Epithelial cell of proximal tubule (primary cell): Measurements from ENCODE around the gene LBX1. TPM values are rescaled to one million over a fixed set of nuclear protein-coding genes. Genes with fewer than 3 reads are reported as not detected.

Experiments used
- DNase-seq: peaks from one replicate; pipeline ENCODE4 v3.0.0-alpha.2; 2011; ENCODE audit warnings: low read depth
- H3K4me3 ChIP-seq: 2 replicates; pipeline ENCODE4 v1.5.1; 2011; ENCODE audit warnings: low read depth, mild to moderate bottlenecking, low read length
- total RNA-seq: library from RNA; depleted of rRNA; stranded (reverse); fragments of >200 nt; gene quantifications from 2 replicates; pipeline ENCODE4 v1.2.3, GENCODE V29; 2015
- TF ChIP-seq, protein P1 (sequence below): conservative IDR thresholded peaks from 2 replicates; pipeline ENCODE4 v1.5.1; 2012; ENCODE audit warnings: low read depth, mild to moderate bottlenecking, low read length

LBX1 gene
- total RNA-seq, 1 donor from 2014 or later: not detected

DNA sequence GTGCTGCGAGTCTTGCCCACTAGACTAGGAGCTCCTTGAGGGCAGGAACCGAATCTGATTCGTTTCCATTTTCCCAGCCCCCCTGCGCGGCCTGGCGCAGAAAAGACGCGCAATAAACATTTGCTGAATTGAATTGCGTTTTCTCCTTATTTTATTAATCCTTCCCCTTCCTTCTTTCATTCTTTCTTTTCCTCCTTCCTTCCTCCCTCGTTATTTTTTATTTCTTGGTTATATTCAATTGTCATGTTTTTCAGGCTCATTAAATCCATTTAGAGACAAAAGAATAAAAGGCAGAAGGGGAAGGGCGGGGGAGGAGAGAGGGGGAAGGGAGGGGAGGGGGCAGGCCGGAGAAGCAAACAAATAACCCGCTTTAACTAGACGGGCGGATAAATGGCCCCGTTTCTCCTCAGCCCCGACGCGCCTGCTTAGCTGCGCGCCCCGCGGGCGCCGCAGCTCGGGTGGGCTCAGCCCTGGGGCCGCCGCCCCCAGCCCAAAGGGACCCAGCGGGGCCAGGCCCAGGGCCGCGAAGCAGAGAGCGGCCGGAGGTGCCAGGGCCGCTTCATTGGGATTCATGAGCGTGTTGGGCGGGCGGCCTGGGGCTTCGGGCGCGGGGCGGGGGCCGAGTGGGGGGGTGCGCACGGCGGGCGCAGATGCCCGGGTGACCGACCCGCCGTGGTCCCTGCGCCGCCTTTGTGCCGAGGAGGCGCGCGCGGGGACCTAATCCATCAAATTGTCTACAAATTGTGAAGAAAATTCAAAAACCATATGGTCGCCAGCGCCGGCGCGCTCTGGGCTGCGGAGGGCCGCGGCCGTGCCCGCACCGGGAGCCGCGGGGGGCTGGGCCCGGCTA lies 5.0 kb downstream of the LBX1 start:
- DNase-seq: no peak

GRCh38 chr10:101223274-101224059 lies 5.8 kb downstream of the LBX1 start:
- no peak for DNase-seq
- TF ChIP-seq, protein P1, sequence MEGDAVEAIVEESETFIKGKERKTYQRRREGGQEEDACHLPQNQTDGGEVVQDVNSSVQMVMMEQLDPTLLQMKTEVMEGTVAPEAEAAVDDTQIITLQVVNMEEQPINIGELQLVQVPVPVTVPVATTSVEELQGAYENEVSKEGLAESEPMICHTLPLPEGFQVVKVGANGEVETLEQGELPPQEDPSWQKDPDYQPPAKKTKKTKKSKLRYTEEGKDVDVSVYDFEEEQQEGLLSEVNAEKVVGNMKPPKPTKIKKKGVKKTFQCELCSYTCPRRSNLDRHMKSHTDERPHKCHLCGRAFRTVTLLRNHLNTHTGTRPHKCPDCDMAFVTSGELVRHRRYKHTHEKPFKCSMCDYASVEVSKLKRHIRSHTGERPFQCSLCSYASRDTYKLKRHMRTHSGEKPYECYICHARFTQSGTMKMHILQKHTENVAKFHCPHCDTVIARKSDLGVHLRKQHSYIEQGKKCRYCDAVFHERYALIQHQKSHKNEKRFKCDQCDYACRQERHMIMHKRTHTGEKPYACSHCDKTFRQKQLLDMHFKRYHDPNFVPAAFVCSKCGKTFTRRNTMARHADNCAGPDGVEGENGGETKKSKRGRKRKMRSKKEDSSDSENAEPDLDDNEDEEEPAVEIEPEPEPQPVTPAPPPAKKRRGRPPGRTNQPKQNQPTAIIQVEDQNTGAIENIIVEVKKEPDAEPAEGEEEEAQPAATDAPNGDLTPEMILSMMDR: no peak
- no peak overlapping the region for H3K4me3 ChIP-seq

More for the DNA sequence above, 5.0 kb downstream of the LBX1 start:
- TF ChIP-seq, protein P1: no peak
- H3K4me3 ChIP-seq: no peak overlapping the region

GRCh38 chr10:101222683-101223273 lies 6.5 kb downstream of the LBX1 start:
- peak overlapping the region; percentile 36 for H3K4me3 ChIP-seq
- TF ChIP-seq, protein P1: no peak
- no peak for DNase-seq

DNA sequence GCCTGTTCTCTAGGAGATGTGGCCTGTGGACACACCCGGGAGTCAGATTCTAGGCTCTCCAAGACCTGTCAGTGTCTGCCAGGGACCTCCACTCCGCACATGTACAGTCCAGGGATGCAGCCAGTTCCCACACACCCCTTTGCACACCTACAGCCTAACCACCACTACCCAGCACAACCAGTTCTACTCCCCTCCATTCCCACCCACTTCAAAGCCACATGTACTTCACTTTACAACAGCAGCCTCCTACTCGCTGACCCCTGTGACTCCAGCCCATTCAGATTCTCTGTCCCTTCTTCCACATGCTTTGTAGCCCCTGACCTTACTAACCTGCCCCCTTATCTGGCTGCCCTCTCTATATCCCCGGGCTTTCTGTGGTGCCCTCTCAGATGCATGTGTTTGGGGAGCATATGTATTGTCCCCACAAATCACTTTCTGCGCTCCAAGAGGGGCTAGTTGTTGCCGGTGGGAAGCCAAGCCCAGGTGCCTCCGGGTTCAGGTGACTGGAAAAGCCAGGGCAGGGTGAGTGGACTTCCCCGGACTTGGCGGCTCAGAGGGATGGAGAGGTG lies 7.2 kb downstream of the LBX1 start:
- H3K4me3 ChIP-seq: no peak overlapping the region
- DNase-seq: no peak
- TF ChIP-seq, protein P1: no peak

DNA sequence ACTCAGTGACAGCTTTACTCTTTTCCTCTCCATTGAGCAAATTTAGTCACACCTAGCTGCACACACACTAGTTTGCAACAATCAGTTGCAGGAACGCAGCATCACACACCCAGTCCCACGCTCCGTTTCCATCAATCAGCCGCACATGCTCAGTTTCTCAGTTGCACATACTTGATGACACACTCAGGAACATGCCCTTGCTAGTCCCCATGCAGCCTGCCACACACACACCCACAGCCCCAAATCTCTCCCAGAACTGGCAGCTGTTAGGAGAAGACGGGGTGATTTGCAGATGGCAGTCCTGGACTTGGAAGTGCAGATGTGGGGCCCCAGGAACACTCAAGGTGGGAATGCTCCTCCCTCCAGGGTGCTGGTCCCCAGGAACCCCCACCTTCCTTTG lies 7.7 kb downstream of the LBX1 start:
- H3K4me3 ChIP-seq: no peak overlapping the region
- DNase-seq: no peak
- TF ChIP-seq, protein P1: no peak

GRCh38 chr10:101219946-101220451 lies 9.3 kb downstream of the LBX1 start:
- H3K4me3 ChIP-seq: no peak overlapping the region
- DNase-seq: no peak
- TF ChIP-seq, protein P1: no peak
